Activated T-cell treated with anti-CD3 and anti-CD28 coated beads, Interleukin-2, amount 50 U/mL, for 72 hours (primary cell): ENCODE measurements around the gene LDAH. TPM values are rescaled to one million over a fixed set of nuclear protein-coding genes. Genes with fewer than 3 reads are reported as not detected.
A peak's percentile ranks its signal among the peaks of the same experiment; 100 is the strongest.

Source experiments
- ATAC-seq, 2 donors: fragments of 150-1000 bp; cut with Tn5 transposase; replicated peaks in 1 of 2; 2 replicates each; pipeline ENCODE4 v1.10.0; 2021; ENCODE audit warnings: moderate library complexity in 2 of 2, mild to moderate bottlenecking in 1 of 2
- DNase-seq, 2 donors: peaks; one replicate each; pipeline ENCODE4 v3.0.0; 2021 to 2022; ENCODE audit warnings: mixed read lengths in 1 of 2
- H3K27ac Mint-ChIP-seq: one replicate; pipeline ENCODE4 v1.8.0; 2022; ENCODE audit warnings: mild to moderate bottlenecking, moderate library complexity, mixed read lengths
- H3K27me3 Mint-ChIP-seq: one replicate; pipeline ENCODE4 v1.8.0; 2022; ENCODE audit warnings: low read depth, mixed read lengths
- H3K36me3 Mint-ChIP-seq, 2 donors: one replicate each; pipeline ENCODE4 v1.8.0; 2022; ENCODE audit warnings: mixed read lengths in 2 of 2, mild to moderate bottlenecking in 1 of 2; ENCODE audit not compliant: insufficient read depth in 2 of 2
- H3K4me1 Mint-ChIP-seq: one replicate; pipeline ENCODE4 v1.8.0; 2022; ENCODE audit warnings: low read depth, mixed read lengths
- H3K4me3 Mint-ChIP-seq, 2 donors: one replicate each; pipeline ENCODE4 v1.8.0; 2022; ENCODE audit warnings: mild to moderate bottlenecking in 2 of 2, mixed read lengths in 2 of 2, moderate library complexity in 2 of 2
- H3K9me3 Mint-ChIP-seq, 2 donors: one replicate each; pipeline ENCODE4 v1.8.0; 2022; ENCODE audit warnings: mixed read lengths in 2 of 2
- total RNA-seq, 2 donors: library from RNA; stranded (reverse); gene quantifications; one replicate each; pipeline ENCODE4 v1.2.3, GENCODE V29; 2022

The LDAH gene
- total RNA-seq, 2 donors from 2014 or later: 26.7 to 30.1 TPM

DNA sequence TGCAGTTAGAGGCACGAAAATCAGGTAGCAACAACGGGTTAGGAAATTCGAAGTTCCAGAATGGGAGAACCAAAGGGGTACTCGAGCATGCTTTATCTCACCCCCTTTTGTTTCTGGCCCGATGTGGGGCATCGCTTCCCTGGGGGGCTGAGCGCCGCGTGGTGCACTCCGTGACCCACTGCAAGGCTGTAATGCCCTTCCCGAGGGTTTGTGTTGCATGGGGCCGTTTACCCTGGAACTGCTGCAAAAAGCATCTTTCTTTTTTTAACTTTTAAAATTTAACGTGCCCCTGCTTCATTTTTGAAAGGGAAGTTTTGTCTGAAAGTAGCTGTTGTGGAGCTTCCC, 151.2 kb downstream of the LDAH start:
- no peak overlapping the region for H3K27ac Mint-ChIP-seq
- no peaks in the 10 kb centered on the region for H3K36me3 Mint-ChIP-seq
- H3K4me3 Mint-ChIP-seq: peak overlapping the region in 1 of 2 donors; percentile 25
- no peaks in the 10 kb centered on the region for H3K9me3 Mint-ChIP-seq
- ATAC-seq (no peak), DNase-seq (no peak)
- peaks cover 50% of the 10 kb centered on the region for H3K27me3 Mint-ChIP-seq
- no peaks in the 10 kb centered on the region for H3K4me1 Mint-ChIP-seq

DNA sequence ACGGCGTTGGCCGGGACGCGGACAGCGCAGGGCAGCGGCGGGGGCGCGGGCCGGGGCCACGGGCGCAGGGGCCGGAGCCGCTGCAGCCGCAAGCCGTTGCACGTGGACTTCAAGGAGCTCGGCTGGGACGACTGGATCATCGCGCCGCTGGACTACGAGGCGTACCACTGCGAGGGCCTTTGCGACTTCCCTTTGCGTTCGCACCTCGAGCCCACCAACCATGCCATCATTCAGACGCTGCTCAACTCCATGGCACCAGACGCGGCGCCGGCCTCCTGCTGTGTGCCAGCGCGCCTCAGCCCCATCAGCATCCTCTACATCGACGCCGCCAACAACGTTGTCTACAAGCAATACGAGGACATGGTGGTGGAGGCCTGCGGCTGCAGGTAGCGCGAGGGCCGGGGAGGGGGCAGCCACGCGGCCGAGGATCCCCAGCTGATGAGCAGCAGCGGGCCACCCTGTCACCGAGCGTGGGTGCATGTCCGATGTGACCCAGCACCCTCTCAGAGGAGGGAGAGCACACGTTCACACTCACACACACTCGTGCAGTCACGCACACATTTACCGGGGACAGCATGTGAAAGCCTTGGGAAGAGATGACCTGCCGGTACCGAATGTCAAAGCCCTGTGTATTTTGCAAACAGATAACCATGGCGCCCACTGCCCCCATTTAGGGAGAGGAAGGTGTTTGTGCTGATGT, 151.7 kb downstream of the LDAH start:
- no peak for DNase-seq
- Mint-ChIP-seq H3K27ac (no peak overlapping the region), H3K4me3 (peak overlapping the region; percentile 17 to 25), H3K27me3 (peaks cover 54% of the 10 kb centered on the region), H3K4me1 (no peaks in the 10 kb centered on the region), H3K36me3 (no peaks in the 10 kb centered on the region), H3K9me3 (no peaks in the 10 kb centered on the region)
- no peak for ATAC-seq

DNA sequence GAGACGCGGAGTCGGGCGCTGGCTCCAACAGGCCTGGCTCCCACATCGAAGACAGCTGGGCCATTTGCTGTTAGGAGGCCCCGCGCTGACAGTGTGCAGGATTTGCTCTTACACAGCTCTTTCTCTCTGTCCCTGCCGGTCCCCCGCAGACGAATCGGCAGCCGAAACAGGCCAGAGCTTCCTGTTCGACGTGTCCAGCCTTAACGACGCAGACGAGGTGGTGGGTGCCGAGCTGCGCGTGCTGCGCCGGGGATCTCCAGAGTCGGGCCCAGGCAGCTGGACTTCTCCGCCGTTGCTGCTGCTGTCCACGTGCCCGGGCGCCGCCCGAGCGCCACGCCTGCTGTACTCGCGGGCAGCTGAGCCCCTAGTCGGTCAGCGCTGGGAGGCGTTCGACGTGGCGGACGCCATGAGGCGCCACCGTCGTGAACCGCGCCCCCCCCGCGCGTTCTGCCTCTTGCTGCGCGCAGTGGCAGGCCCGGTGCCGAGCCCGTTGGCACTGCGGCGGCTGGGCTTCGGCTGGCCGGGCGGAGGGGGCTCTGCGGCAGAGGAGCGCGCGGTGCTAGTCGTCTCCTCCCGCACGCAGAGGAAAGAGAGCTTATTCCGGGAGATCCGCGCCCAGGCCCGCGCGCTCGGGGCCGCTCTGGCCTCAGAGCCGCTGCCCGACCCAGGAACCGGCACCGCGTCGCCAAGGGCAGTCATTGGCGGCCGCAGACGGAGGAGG, 152.4 kb downstream of the LDAH start:
- Mint-ChIP-seq H3K27me3 (peaks cover 61% of the 10 kb centered on the region), H3K4me3 (no peak overlapping the region)
- no peak for ATAC-seq

DNA sequence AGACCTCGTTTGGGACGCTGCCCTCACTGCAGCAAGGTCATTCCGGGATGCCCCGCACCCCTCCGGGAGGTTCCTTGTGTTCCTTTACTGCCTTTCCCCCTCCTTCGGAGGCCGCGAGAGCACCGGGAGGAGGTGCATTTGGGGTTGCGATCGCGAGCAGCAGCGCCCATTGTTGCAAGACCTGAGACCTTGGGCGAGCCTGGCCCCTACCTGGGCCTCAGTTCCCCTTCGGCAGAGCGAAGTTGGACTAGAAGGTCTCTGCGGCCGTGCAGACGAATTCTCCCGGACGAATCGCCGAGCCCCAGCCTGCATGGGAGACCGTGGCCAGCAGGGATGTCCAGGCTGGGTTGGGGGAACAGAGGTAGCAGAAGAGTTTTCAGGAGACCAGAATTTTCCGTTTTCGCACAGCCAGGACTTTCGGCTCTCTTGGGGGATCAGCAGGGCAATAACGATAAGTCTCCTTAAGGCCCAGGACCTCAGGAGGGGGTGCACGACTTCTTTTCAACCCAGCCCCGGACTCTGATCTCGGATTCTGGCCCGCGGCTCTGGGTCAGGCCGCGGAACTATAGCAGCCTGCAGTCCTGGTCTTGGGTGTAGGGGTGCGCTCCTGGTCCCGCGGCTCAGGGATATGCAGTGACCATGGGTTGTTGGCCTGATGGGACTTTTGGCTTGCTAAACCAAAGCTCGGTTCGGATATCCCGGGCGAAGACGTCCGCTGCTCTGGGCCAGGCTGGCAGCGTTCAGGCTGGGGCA, 153.2 kb downstream of the LDAH start:
- no peak for DNase-seq
- Mint-ChIP-seq H3K4me1 (no peaks in the 10 kb centered on the region), H3K36me3 (no peaks in the 10 kb centered on the region), H3K9me3 (no peaks in the 10 kb centered on the region), H3K27me3 (peaks cover 68% of the 10 kb centered on the region), H3K4me3 (peak overlapping the region in 1 of 2 donors; percentile 22), H3K27ac (no peak overlapping the region)
- ATAC-seq: no peak

More for the DNA sequence above, 152.4 kb downstream of the LDAH start:
- Mint-ChIP-seq H3K4me1 (no peaks in the 10 kb centered on the region), H3K9me3 (no peaks in the 10 kb centered on the region), H3K27ac (no peak overlapping the region), H3K36me3 (no peaks in the 10 kb centered on the region)
- DNase-seq: no peak

DNA sequence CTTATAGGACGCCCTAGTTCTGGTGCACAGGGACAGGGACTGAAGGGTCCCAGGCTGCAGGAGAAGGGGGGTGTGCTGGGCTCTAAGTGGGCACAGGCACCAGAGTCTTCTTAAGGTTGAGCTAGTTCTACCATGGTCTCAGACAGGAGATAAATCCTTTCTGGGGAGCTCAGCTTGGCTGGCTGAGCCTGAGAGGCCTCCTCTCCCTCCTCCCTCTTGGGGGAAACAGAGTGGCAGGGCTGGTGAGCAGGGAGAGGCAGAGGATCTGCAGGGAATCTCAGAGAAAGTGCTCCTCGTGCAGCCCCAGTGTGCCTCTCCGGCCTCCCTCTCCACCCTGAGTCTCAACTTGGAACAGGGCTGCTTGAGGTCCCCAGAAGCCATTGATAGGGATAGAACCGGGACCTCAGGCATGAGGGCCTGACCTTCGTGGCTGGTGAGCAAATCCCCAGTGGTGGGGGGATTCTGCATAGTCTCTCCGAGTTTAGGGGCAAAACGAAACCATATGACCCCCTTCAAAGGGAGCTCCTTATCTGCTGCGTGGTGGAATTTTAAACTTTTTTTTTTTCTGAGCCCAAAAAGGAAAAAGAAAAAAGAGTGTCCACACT, 153.9 kb downstream of the LDAH start:
- H3K4me1 Mint-ChIP-seq: no peaks in the 10 kb centered on the region
- DNase-seq (no peak), ATAC-seq (no peak)
- H3K27me3 Mint-ChIP-seq: peaks cover 72% of the 10 kb centered on the region
- H3K4me3 Mint-ChIP-seq: no peak overlapping the region
- H3K9me3 Mint-ChIP-seq: no peaks in the 10 kb centered on the region
- no peaks in the 10 kb centered on the region for H3K36me3 Mint-ChIP-seq
- no peak overlapping the region for H3K27ac Mint-ChIP-seq

DNA sequence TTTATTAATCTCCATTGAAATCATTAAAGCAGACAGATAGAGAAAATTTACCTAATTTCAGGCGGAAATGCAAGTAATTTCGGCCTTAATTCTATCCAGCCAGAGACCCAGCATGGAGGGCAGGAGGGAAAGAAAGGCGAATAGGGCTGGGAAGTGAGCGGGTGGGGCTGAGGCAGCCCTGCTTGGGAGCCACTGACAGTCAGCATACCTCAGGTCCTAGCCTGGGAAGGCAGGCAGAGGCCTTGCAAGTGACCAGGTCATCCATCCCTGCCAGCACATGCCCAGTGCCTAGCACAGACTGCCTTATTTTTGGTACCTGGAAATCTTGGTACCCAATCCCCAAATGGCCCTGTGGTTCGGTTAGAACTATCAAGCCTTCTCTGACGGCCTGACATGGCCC, 154.4 kb downstream of the LDAH start:
- H3K27ac Mint-ChIP-seq: no peak overlapping the region
- H3K27me3 Mint-ChIP-seq: peaks cover 72% of the 10 kb centered on the region
- peak overlapping the region in 1 of 2 donors; percentile 59 for H3K4me3 Mint-ChIP-seq

DNA sequence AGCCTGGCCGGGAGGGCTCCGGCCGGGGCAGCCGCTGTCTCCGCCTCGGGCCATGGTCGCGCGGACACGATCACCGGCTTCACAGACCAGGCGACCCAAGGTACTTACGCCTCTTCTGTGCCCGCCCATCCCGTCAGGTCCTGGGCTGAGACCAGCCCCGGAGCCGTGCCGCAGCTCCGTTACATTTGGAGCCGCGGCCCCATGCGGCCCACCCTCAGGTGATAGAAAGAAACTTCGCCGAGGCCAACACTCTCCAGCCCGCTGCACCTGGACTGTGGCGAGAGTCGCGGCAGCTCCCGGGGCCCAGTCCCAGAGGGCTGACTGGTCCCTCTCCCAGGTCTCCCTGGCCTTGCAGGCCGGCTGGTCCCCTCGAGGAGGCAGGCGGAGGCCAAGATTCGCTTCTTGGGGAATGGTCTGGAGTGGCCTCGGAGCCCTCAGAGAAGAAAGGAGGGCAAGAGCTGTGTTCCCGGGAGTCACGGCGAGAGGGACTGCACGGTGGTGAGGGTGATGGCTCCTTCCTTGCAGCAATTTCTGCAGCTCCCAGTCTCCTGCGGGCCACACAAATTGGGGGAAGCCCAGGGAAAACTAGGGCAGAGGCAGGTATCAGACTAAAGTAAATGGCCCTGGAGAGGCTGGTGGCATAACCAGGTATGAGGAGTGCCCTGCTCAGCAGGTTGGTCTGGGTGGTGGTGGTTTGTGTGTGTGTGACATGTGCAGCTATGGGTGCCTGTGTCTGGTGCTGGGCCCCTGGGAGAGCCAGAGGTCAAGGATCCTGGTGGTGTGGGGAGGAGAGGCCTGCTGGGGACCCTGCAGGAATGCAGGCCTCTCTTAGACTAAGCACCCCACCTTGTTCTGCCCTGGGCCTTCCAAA, 155.1 kb downstream of the LDAH start:
- H3K4me1 Mint-ChIP-seq: no peaks in the 10 kb centered on the region
- H3K27ac Mint-ChIP-seq: no peak overlapping the region
- ATAC-seq (peak in 1 of 2 donors; percentile 2), DNase-seq (no peak)
- no peaks in the 10 kb centered on the region for H3K36me3 Mint-ChIP-seq
- peak overlapping the region; percentile 59 to 74 for H3K4me3 Mint-ChIP-seq
- H3K9me3 Mint-ChIP-seq: no peaks in the 10 kb centered on the region
- peaks cover 71% of the 10 kb centered on the region for H3K27me3 Mint-ChIP-seq

More for the DNA sequence above, 154.4 kb downstream of the LDAH start:
- no peaks in the 10 kb centered on the region for H3K36me3 Mint-ChIP-seq
- DNase-seq: no peak
- H3K9me3 Mint-ChIP-seq: no peaks in the 10 kb centered on the region
- no peak for ATAC-seq
- no peaks in the 10 kb centered on the region for H3K4me1 Mint-ChIP-seq

DNA sequence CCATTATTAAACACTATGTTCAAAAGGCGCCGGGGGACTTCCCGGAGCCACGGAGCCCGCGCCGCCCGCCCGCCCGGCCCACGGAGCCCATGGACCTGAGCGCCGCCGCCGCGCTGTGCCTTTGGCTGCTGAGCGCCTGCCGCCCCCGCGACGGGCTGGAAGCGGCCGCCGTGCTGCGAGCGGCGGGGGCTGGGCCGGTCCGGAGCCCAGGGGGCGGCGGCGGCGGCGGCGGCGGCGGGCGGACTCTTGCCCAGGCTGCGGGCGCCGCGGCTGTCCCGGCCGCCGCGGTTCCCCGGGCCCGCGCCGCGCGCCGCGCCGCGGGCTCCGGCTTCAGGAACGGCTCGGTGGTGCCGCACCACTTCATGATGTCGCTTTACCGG, 155.8 kb downstream of the LDAH start:
- peaks cover 73% of the 10 kb centered on the region for H3K27me3 Mint-ChIP-seq
- no peak overlapping the region for H3K27ac Mint-ChIP-seq
- H3K4me3 Mint-ChIP-seq: peak overlapping the region; percentile 40 to 59
- DNase-seq: no peak
- no peaks in the 10 kb centered on the region for H3K36me3 Mint-ChIP-seq
- H3K4me1 Mint-ChIP-seq: no peaks in the 10 kb centered on the region
- H3K9me3 Mint-ChIP-seq: no peaks in the 10 kb centered on the region
- ATAC-seq: peak; percentile 19 to 47

DNA sequence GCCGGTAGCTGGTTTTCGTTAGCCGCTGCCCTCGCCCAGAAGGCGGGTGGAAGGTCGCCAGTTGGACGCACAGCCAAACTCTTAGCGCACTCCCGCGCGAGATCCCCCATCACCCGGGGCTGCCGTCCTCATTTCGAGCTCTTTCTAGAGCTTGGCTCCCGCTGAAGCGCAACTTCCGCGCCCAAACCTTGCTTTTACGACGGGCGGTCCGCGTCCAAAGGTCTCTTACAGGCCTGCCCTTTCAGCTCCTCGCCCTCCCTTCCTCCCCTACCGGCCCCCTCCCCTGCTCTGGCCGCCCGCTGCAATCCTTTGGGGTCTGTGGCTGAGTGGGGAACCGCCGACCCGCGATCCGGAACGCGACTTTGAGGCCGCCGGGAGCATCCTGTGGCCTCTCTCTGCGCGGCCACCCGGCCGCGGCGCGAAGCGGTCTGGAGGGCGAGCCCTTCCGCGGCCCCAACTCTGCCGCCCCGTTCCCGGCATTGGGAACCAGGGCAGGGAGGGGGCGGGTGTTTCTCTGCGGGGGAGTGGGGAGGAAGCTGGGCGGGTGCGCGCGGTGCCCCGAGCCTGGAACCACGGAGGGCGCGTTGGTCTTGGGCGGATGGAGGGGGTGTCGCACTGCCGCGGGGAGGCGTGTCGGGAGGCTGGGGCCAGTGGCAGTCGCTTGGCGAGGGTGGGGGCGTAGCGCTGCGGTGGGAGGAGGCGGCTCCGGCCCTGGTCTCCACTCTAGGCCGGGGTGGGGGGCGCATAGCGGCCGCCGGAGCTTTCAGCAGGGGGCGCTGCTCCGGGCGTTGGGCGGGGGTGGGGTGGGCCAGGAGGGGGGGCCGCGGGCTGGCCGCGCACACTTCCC, 156.4 kb downstream of the LDAH start, which contains the start of gene GDF7:
TSS of gene GDF7 (plus strand) at position 841 of the 847 bp plus-strand sequence. CDS start 96 bp downstream, outside the sequence.
- Mint-ChIP-seq H3K4me3 (peak within 1 kb of the TSS; percentile 84 to 90), H3K27ac (no peak within 1 kb of the TSS), H3K9me3 (no peaks in the 10 kb centered on the region), H3K36me3 (no peaks in the 10 kb centered on the region), H3K27me3 (peaks cover 71% of the 10 kb centered on the region), H3K4me1 (no peaks in the 10 kb centered on the region)
- peak; percentile 29 to 42 for DNase-seq
- ATAC-seq: peak; percentile 35 to 43

DNA sequence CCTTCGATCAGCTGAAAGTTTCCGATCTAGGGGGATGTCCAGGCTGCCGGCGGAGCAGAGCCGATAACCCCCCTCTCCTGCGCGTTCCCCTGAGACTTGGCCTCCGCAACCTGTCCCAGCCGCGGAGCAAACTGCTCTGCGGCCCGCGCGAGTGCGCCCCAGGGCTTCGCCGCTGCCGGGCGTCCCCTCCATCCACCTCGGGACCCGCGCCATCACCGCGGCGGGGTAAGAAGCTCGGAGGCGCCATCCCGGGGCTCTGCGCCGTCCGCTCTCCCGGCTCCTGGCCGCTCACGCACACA, 156.9 kb downstream of the LDAH start:
- H3K27me3 Mint-ChIP-seq: peaks cover 72% of the 10 kb centered on the region
- peak overlapping the region; percentile 84 to 90 for H3K4me3 Mint-ChIP-seq
- DNase-seq: no peak
- no peaks in the 10 kb centered on the region for H3K9me3 Mint-ChIP-seq
- H3K27ac Mint-ChIP-seq: no peak overlapping the region
- ATAC-seq: peak; percentile 11 to 22
- H3K4me1 Mint-ChIP-seq: no peaks in the 10 kb centered on the region
- no peaks in the 10 kb centered on the region for H3K36me3 Mint-ChIP-seq

DNA sequence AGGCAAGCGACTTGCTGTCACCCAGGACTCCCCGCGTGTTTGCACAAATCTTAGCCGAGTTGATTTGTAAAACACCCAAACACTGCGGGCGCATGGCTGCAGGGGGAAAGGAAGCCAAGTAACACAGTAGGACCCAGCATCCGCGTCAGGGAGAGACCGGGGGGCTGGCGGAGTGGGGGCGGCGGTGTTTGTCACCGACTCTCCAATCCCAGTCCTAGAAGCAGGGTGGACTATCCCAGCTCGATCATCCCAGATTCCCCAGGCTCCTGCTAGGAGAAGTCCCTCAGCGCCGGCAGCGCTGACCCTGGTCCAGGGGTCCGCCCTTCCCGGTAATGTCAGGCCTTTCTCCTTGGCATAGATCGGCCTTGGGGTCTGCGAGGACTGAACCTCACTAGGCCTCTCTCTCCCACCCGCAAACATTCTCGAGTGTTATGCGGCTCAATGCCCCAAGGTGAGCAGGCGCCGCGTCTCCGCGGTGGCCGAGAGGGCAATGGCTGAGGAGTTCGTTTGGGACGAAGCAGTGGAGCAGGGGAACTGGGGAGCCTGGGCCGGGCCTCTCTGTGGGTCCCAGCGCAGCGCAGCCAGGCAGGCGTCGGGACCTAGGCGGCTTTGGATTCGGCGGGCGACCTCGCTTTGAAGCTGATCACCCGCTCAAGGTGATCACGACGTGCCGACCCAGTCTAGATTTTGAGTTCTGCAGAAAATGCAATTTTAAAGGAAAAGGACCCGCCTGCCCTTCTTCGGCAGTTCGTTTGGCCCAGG, 157.5 kb downstream of the LDAH start:
- H3K4me3 Mint-ChIP-seq: peak overlapping the region; percentile 84 to 90
- no peak overlapping the region for H3K27ac Mint-ChIP-seq
- H3K4me1 Mint-ChIP-seq: no peaks in the 10 kb centered on the region
- DNase-seq (no peak), ATAC-seq (no peak)
- H3K36me3 Mint-ChIP-seq: no peaks in the 10 kb centered on the region
- peaks cover 77% of the 10 kb centered on the region for H3K27me3 Mint-ChIP-seq
- no peaks in the 10 kb centered on the region for H3K9me3 Mint-ChIP-seq
